ENCODE measurements around the gene CAPZB. TPM values are rescaled to one million over a fixed set of nuclear protein-coding genes. Genes with fewer than 3 reads are reported as not detected.

CAPZB gene
- total and polyA plus RNA-seq, 7 experiments from 2014 or later, result 216 to 559 (median 327) TPM

- H3K4me3 Mint-ChIP-seq, result no peak overlapping the region
- peaks cover 0 to 11% (median 2%) of the 10 kb centered on the region in 5 donors for H3K36me3 Mint-ChIP-seq
- H3K9me3 Mint-ChIP-seq, result peaks cover 0 to 7% (median 0%) of the 10 kb centered on the region in 11 donors
- no peaks in the 10 kb centered on the region for H3K27me3 Mint-ChIP-seq
- peaks cover 0 to 14% (median 0%) of the 10 kb centered on the region in 7 donors for H3K4me1 Mint-ChIP-seq
- no peaks in the 10 kb centered on the region for H3K9me3 ChIP-seq (ENCODE audit: control insufficient read depth in 2 of 3, low read length in 3 of 3)
- H3K27ac Mint-ChIP-seq, result peak overlapping the region in 3 of 9 donors; percentile 23 to 41 (median 28)
- intact Hi-C loops (cut with micrococcal nuclease), result no loop called here
- no peak overlapping the region for H3K27ac ChIP-seq (ENCODE audit: low read depth, low read length)
- no peak for DNase-seq
- no peaks in the 10 kb centered on the region for H3K27me3 ChIP-seq (ENCODE audit: control insufficient read depth in 2 of 2, insufficient read depth in 2 of 2, low read length in 2 of 2)
- ChIA-PET CTCF (no interaction called here), POLR2A (interaction anchor here (1.0 kb wide), 1 partner anchor 15 kb away, joined by 3 read pairs; the partner anchor contains the start of gene AKR7A2)
- no peaks in the 10 kb centered on the region for H3K4me1 ChIP-seq (ENCODE audit: control insufficient read depth in 2 of 2, insufficient read depth in 2 of 2, low read length in 2 of 2)
- ATAC-seq, result peak; percentile 21
- no peak overlapping the region for H3K4me3 ChIP-seq (ENCODE audit: low read length)
- peaks cover 0 to 27% (median 0%) of the 10 kb centered on the region in 3 experiments for H3K36me3 ChIP-seq (ENCODE audit: control insufficient read depth in 2 of 3, insufficient read depth in 3 of 3, low read length in 3 of 3)
Measured at GRCh38 chr1:19325958-19326747, 159.2 kb downstream of the CAPZB start.

DNA sequence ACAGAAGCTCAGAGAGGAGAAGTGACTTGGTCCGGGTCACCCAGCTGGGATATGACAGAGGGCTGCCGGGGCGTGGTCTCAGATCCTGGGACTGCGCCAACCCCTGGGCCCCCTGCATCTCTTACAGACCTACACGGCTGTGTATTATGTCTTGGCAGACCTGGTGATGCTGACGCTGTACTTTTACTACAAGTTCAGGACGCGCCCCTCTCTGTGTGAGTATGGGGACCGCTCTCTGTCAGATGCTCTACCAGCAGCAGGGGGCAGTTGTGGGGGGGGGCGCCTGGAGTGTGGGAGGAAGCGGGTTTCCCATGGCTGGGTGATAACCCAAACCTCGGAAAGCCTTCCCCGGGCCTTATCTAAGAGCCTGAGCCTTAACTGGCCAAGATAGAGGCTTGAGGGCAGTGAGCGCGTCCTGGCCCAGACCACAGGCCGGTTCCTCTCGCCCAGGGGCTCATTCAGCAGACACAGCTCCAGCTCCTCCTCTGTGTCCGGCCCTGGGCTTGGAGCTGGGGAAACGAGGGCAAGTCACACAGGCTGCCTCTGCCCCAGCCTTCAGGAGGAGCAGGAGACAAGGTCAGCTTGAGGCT is 159.9 kb downstream of the CAPZB start:
- Mint-ChIP-seq H3K36me3 (peaks cover 0 to 16% (median 4%) of the 10 kb centered on the region in 5 donors), H3K9me3 (peaks cover 0 to 7% (median 0%) of the 10 kb centered on the region in 11 donors), H3K4me3 (no peak overlapping the region), H3K27me3 (no peaks in the 10 kb centered on the region), H3K4me1 (peaks cover 0 to 14% (median 0%) of the 10 kb centered on the region in 7 donors), H3K27ac (no peak overlapping the region)
- no peaks in the 10 kb centered on the region for H3K27me3 ChIP-seq (ENCODE audit: control insufficient read depth in 2 of 2, insufficient read depth in 2 of 2, low read length in 2 of 2)
- H3K27ac ChIP-seq (ENCODE audit: low read depth, low read length), result no peak overlapping the region
- H3K4me1 ChIP-seq (ENCODE audit: control insufficient read depth in 2 of 2, insufficient read depth in 2 of 2, low read length in 2 of 2), result no peaks in the 10 kb centered on the region
- DNase-seq, result no peak
- no peaks in the 10 kb centered on the region for H3K9me3 ChIP-seq (ENCODE audit: control insufficient read depth in 2 of 3, low read length in 3 of 3)
- POLR2A ChIA-PET, result interaction anchor here (1.0 kb wide), 1 partner anchor 14 kb away, joined by 3 read pairs; the partner anchor contains the start of gene AKR7A2
- intact Hi-C loops (cut with micrococcal nuclease), result no loop called here
- peak; percentile 55 for ATAC-seq
- peaks cover 0 to 27% (median 0%) of the 10 kb centered on the region in 3 experiments for H3K36me3 ChIP-seq (ENCODE audit: control insufficient read depth in 2 of 3, insufficient read depth in 3 of 3, low read length in 3 of 3)
- no peak overlapping the region for H3K4me3 ChIP-seq (ENCODE audit: low read length)
- CTCF ChIA-PET, result no interaction called here

DNA sequence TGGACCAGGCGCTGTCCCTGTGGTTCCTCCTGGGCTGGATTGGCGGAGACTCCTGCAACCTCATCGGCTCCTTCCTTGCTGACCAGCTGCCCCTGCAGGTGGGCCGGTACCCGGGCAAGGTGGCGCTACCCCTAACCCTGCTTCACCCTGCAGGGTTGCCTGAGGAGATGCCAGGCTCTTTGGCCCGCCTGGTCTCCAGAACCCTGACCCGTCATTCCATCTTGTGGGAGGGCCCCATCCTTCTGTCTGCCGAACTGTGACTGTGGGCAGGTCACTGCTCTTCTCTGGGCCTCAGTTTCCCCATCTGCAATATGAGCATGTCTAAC is 160.7 kb downstream of the CAPZB start:
- CTCF ChIA-PET, result no interaction called here
- peaks cover 0 to 27% (median 0%) of the 10 kb centered on the region in 3 experiments for H3K36me3 ChIP-seq (ENCODE audit: control insufficient read depth in 2 of 3, insufficient read depth in 3 of 3, low read length in 3 of 3)
- Mint-ChIP-seq H3K27me3 (no peaks in the 10 kb centered on the region), H3K4me3 (no peak overlapping the region), H3K36me3 (peaks cover 0 to 16% (median 4%) of the 10 kb centered on the region in 5 donors), H3K27ac (peak overlapping the region in 2 of 9 donors; percentile 62 to 75), H3K4me1 (peaks cover 0 to 13% (median 0%) of the 10 kb centered on the region in 7 donors), H3K9me3 (peaks cover 0 to 7% (median 0%) of the 10 kb centered on the region in 11 donors)
- no peaks in the 10 kb centered on the region for H3K4me1 ChIP-seq (ENCODE audit: control insufficient read depth in 2 of 2, insufficient read depth in 2 of 2, low read length in 2 of 2)
- POLR2A ChIA-PET, result no interaction called here
- ATAC-seq (no peak), DNase-seq (no peak)
- no peaks in the 10 kb centered on the region for H3K9me3 ChIP-seq (ENCODE audit: control insufficient read depth in 2 of 3, low read length in 3 of 3)
- intact Hi-C loops (cut with micrococcal nuclease), result no loop called here
- H3K4me3 ChIP-seq (ENCODE audit: low read length), result no peak overlapping the region
- no peak overlapping the region for H3K27ac ChIP-seq (ENCODE audit: low read depth, low read length)
- H3K27me3 ChIP-seq (ENCODE audit: control insufficient read depth in 2 of 2, insufficient read depth in 2 of 2, low read length in 2 of 2), result no peaks in the 10 kb centered on the region

DNA sequence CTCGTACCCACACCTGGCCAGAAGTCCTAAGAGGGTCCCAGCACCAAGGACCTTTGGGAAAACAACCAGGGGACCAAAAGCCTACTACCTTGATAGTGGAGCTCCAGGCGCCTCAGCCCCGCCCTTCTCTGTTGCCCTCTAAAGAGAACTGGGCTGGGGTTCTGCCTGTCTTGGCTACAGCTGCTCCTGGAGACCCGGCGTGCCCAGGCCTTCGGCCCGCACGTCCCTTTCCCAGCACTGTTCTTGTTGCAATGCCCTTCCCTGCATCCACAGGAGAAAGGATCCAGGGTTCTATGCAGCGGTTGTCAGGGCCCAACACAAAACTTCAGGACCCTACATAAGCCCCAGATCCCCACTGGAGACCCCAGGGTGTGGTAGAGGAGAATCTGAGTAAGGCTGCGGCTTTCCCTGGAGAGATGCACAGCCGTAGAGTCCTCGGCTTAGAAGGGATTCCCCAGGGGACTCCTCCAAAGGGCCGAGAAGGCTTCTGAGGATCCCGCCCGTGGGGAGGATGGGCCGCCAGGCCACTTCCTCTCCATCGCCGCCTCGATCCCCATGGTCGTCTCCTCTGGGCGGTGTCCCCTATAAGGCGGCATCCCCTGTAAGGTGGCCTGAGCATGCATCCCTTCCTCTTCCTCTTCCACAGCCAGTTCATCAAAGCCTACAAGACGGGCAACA is 161.2 kb downstream of the CAPZB start:
- POLR2A ChIA-PET, result no interaction called here

DNA sequence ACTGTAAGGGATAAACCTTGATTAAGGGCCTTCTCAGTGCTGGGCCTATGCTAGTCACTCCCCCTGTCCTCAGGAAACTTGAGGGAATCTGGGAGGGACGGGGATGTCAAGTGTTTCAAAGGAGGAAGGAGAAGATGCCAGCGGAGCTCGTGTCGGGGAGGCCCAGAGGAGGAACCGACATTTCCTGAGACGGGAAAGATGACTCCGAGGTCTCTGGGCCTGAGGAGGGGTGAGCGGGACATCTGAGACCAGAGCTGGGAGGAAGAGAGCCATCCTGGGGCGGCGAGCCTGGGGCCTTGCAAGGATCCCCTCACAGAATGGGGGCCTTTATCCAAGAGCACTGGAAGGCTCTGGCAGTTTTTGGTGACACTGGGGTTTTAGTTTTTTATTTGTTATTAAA is 162.9 kb downstream of the CAPZB start:
- Histone ChIP-seq H3K27me3 (ENCODE audit: control insufficient read depth in 2 of 2, insufficient read depth in 2 of 2, low read length in 2 of 2) (no peaks in the 10 kb centered on the region), H3K4me3 (ENCODE audit: low read length) (no peak overlapping the region), H3K27ac (ENCODE audit: low read depth, low read length) (no peak overlapping the region), H3K36me3 (ENCODE audit: control insufficient read depth in 2 of 3, insufficient read depth in 3 of 3, low read length in 3 of 3) (peaks cover 0 to 27% (median 0%) of the 10 kb centered on the region in 3 experiments), H3K4me1 (ENCODE audit: control insufficient read depth in 2 of 2, insufficient read depth in 2 of 2, low read length in 2 of 2) (no peaks in the 10 kb centered on the region), H3K9me3 (ENCODE audit: control insufficient read depth in 2 of 3, low read length in 3 of 3) (no peaks in the 10 kb centered on the region)
- Mint-ChIP-seq H3K36me3 (peaks cover 0 to 32% (median 11%) of the 10 kb centered on the region in 5 donors), H3K9me3 (peaks cover 0 to 6% (median 0%) of the 10 kb centered on the region in 11 donors), H3K4me1 (peaks cover 0 to 13% (median 0%) of the 10 kb centered on the region in 7 donors), H3K4me3 (peak overlapping the region in 2 of 10 donors; percentile 22 to 39), H3K27ac (peak overlapping the region in 2 of 9 donors; percentile 6 to 41), H3K27me3 (no peaks in the 10 kb centered on the region)
- DNase-seq, result no peak
- intact Hi-C loops (cut with micrococcal nuclease), result no loop called here
- ChIA-PET POLR2A (interaction anchor here (0.7 to 1.0 kb wide), 2 partner anchors 11 to 1581 kb away, joined by 3 to 5 read pairs; partner anchors contain the start of genes AKR7A2 and SLC66A1), CTCF (no interaction called here)
- ATAC-seq, result no peak

More for the DNA sequence above, 161.2 kb downstream of the CAPZB start:
- no peaks in the 10 kb centered on the region for H3K9me3 ChIP-seq (ENCODE audit: control insufficient read depth in 2 of 3, low read length in 3 of 3)
- H3K4me3 ChIP-seq (ENCODE audit: low read length), result no peak overlapping the region
- H3K36me3 Mint-ChIP-seq, result peaks cover 0 to 18% (median 4%) of the 10 kb centered on the region in 5 donors
- DNase-seq (no peak), ATAC-seq (no peak)
- no peaks in the 10 kb centered on the region for H3K27me3 Mint-ChIP-seq
- CTCF ChIA-PET, result no interaction called here
- H3K27ac Mint-ChIP-seq, result peak overlapping the region in 2 of 9 donors; percentile 62 to 75
- H3K27ac ChIP-seq (ENCODE audit: low read depth, low read length), result no peak overlapping the region
- no peaks in the 10 kb centered on the region for H3K4me1 ChIP-seq (ENCODE audit: control insufficient read depth in 2 of 2, insufficient read depth in 2 of 2, low read length in 2 of 2)
- H3K4me1 Mint-ChIP-seq, result peaks cover 0 to 11% (median 0%) of the 10 kb centered on the region in 7 donors
- H3K9me3 Mint-ChIP-seq, result peaks cover 0 to 6% (median 0%) of the 10 kb centered on the region in 11 donors
- H3K27me3 ChIP-seq (ENCODE audit: control insufficient read depth in 2 of 2, insufficient read depth in 2 of 2, low read length in 2 of 2), result no peaks in the 10 kb centered on the region
- H3K4me3 Mint-ChIP-seq, result no peak overlapping the region
- intact Hi-C loops (cut with micrococcal nuclease), result no loop called here
- H3K36me3 ChIP-seq (ENCODE audit: control insufficient read depth in 2 of 3, insufficient read depth in 3 of 3, low read length in 3 of 3), result peaks cover 0 to 27% (median 0%) of the 10 kb centered on the region in 3 experiments

DNA sequence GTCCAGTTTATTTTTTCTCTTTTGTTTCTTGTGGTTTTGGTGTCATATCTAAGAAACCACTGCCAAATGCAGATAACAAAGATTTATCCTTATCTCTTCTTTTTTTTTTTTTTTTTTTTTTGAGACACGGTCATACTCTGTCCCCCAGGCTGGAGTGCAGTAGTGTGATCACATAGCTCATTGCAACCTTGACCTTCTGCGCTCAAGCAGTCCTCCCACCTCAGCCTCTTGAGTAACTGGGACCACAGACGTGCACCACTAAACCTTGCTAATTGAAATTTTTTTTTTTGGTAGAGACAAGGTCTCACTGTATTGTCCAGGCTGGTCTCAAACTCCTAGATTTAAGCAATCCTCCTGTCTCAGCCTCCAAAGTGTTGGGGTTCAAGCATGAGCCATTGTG is 164.3 kb downstream of the CAPZB start:
- Mint-ChIP-seq H3K4me1 (peaks cover under 1 to 17% (median 3%) of the 10 kb centered on the region in 7 donors), H3K27ac (peak overlapping the region in 1 of 9 donors; percentile 13), H3K9me3 (no peaks in the 10 kb centered on the region), H3K4me3 (peak overlapping the region in 1 of 10 donors; percentile 39), H3K36me3 (peaks cover 0 to 32% (median 11%) of the 10 kb centered on the region in 5 donors), H3K27me3 (no peaks in the 10 kb centered on the region)
- no peak overlapping the region for H3K27ac ChIP-seq (ENCODE audit: low read depth, low read length)
- no peaks in the 10 kb centered on the region for H3K27me3 ChIP-seq (ENCODE audit: control insufficient read depth in 2 of 2, insufficient read depth in 2 of 2, low read length in 2 of 2)
- CTCF ChIA-PET, result interaction anchor here (0.7 kb wide), 1 partner anchor 227 kb away, joined by 3 read pairs; no protein-coding TSS in a partner anchor
- intact Hi-C loops (cut with micrococcal nuclease), result no loop called here
- H3K36me3 ChIP-seq (ENCODE audit: control insufficient read depth in 2 of 3, insufficient read depth in 3 of 3, low read length in 3 of 3), result peaks cover 0 to 20% (median 0%) of the 10 kb centered on the region in 3 experiments
- H3K4me3 ChIP-seq (ENCODE audit: low read length), result no peak overlapping the region
- POLR2A ChIA-PET, result interaction anchor here (0.6 kb wide), 1 partner anchor 286 kb away, joined by 3 read pairs; no protein-coding TSS in a partner anchor
- ATAC-seq (no peak), DNase-seq (no peak)
- H3K9me3 ChIP-seq (ENCODE audit: control insufficient read depth in 2 of 3, low read length in 3 of 3), result no peaks in the 10 kb centered on the region
- no peaks in the 10 kb centered on the region for H3K4me1 ChIP-seq (ENCODE audit: control insufficient read depth in 2 of 2, insufficient read depth in 2 of 2, low read length in 2 of 2)

Measured in naive thymus-derived CD4-positive, alpha-beta T cell (primary cell).